Trophoblast cell (in vitro differentiated cells and primary cell): ENCODE data around the gene RAB22A.

ENCODE experiments used
- DNase-seq, 2 donors: peaks; one replicate each; pipeline ENCODE4 v3.0.0-alpha.2; 2016
- H2AFZ ChIP-seq: 2 replicates; pipeline ENCODE4 v1.6.1; 2013; ENCODE audit warnings: low read length, moderate library complexity, mild to moderate bottlenecking; ENCODE audit not compliant: insufficient read depth, poor library complexity
- H2AK5ac ChIP-seq: 2 replicates; pipeline ENCODE4 v1.6.1; 2013; ENCODE audit warnings: mild to moderate bottlenecking, low read length
- H2BK120ac ChIP-seq: 2 replicates; pipeline ENCODE4 v1.6.1; 2013; ENCODE audit warnings: low read length, mild to moderate bottlenecking, moderate library complexity; ENCODE audit not compliant: insufficient read depth, poor library complexity
- H2BK12ac ChIP-seq: 2 replicates; pipeline ENCODE4 v1.6.1; 2013; ENCODE audit warnings: mild to moderate bottlenecking, low read length, moderate library complexity
- H2BK5ac ChIP-seq: 2 replicates; pipeline ENCODE4 v1.6.1; 2013; ENCODE audit warnings: low read length, low read depth, moderate library complexity, mild to moderate bottlenecking; ENCODE audit not compliant: poor library complexity
- H3K14ac ChIP-seq: 2 replicates; pipeline ENCODE4 v1.6.1; 2013; ENCODE audit warnings: mild to moderate bottlenecking, low read length
- H3K18ac ChIP-seq: 2 replicates; pipeline ENCODE4 v1.6.1; 2013; ENCODE audit warnings: mild to moderate bottlenecking, low read length
- H3K23ac ChIP-seq: 2 replicates; pipeline ENCODE4 v1.6.1; 2013; ENCODE audit warnings: low read length
- H3K27ac ChIP-seq: 2 replicates; pipeline ENCODE4 v1.5.1; 2013; ENCODE audit warnings: low read depth, mild to moderate bottlenecking, inconsistent platforms, low read length, moderate library complexity
- H3K27me3 ChIP-seq: 2 replicates; pipeline ENCODE4 v1.6.1; 2013; ENCODE audit warnings: inconsistent platforms, mild to moderate bottlenecking, low read length, moderate library complexity; ENCODE audit not compliant: insufficient read depth
- H3K36me3 ChIP-seq, 2 experiments: 1 replicate in 1 of 2; 2 replicates in 1 of 2; pipeline ENCODE4 v1.6.1; 2013; ENCODE audit warnings: low read length in 2 of 2, mild to moderate bottlenecking in 2 of 2, moderate library complexity in 1 of 2; ENCODE audit not compliant: insufficient read depth in 2 of 2, control insufficient read depth in 1 of 2
- H3K4ac ChIP-seq: 2 replicates; pipeline ENCODE4 v1.6.1; 2013; ENCODE audit warnings: low read depth, mild to moderate bottlenecking, low read length, moderate library complexity
- H3K4me1 ChIP-seq, 2 experiments: 1 replicate in 1 of 2; 2 replicates in 1 of 2; pipeline ENCODE4 v1.6.1; 2013; ENCODE audit warnings: low read length in 2 of 2, mild to moderate bottlenecking in 2 of 2, moderate library complexity in 1 of 2; ENCODE audit not compliant: insufficient read depth in 2 of 2, control insufficient read depth in 1 of 2
- H3K4me2 ChIP-seq: 2 replicates; pipeline ENCODE4 v1.6.1; 2013; ENCODE audit warnings: inconsistent platforms, mild to moderate bottlenecking, low read length, moderate library complexity
- H3K4me3 ChIP-seq: 2 replicates; pipeline ENCODE4 v1.5.1; 2013; ENCODE audit warnings: mild to moderate bottlenecking, low read depth, low read length, inconsistent platforms
- H3K79me1 ChIP-seq: one replicate; pipeline ENCODE4 v1.6.1; 2013; ENCODE audit warnings: low read length
- H3K79me2 ChIP-seq: 2 replicates; pipeline ENCODE4 v1.6.1; 2013; ENCODE audit warnings: low read length, mild to moderate bottlenecking; ENCODE audit not compliant: control insufficient read depth, insufficient read depth, poor library complexity
- H3K9ac ChIP-seq: 2 replicates; pipeline ENCODE4 v1.6.1; 2013; ENCODE audit warnings: mild to moderate bottlenecking, low read length
- H3K9me3 ChIP-seq: 2 replicates; pipeline ENCODE4 v1.6.1; 2013; ENCODE audit warnings: low read depth, mild to moderate bottlenecking, control low read depth, inconsistent platforms, low read length; ENCODE audit not compliant: insufficient read depth
- H4K12ac ChIP-seq: 2 replicates; pipeline ENCODE4 v1.6.1; 2013; ENCODE audit warnings: low read depth, mild to moderate bottlenecking, low read length, moderate library complexity
- H4K8ac ChIP-seq: 2 replicates; pipeline ENCODE4 v1.6.1; 2013; ENCODE audit warnings: low read depth, mild to moderate bottlenecking, low read length, moderate library complexity
- H4K91ac ChIP-seq: one replicate; pipeline ENCODE4 v1.6.1; 2013; ENCODE audit warnings: low read depth, mild to moderate bottlenecking, low read length, moderate library complexity
- WGBS: extraction: QIAGEN DNeasy Blood & Tissue Kit; methylation state at CpG from one replicate; pipeline ENCODE4 v1.1.7; 2013; ENCODE audit warnings: missing lambda C conversion rate; ENCODE audit not compliant: insufficient read length, insufficient coverage; ENCODE audit errors: extremely low coverage; 5-methylcytosine and 5-hydroxymethylcytosine counted together

RAB22A gene

GRCh38 chr20:58377766-58378401 is 68.4 kb downstream of the RAB22A start:
- DNase-seq: no peak
- no peak overlapping the region for H2BK5ac ChIP-seq
- H3K27me3 ChIP-seq: no peaks in the 10 kb centered on the region
- H3K9ac ChIP-seq: no peak overlapping the region
- H3K4me2 ChIP-seq: no peak overlapping the region
- H3K9me3 ChIP-seq: no peaks in the 10 kb centered on the region
- no peak overlapping the region for H3K4me3 ChIP-seq
- H3K4ac ChIP-seq: no peak overlapping the region
- H2BK120ac ChIP-seq: no peak overlapping the region
- no peak overlapping the region for H2BK12ac ChIP-seq
- no peak overlapping the region for H3K23ac ChIP-seq
- H3K27ac ChIP-seq: no peak overlapping the region
- H4K91ac ChIP-seq: no peak overlapping the region
- no peak overlapping the region for H4K8ac ChIP-seq
- H4K12ac ChIP-seq: no peak overlapping the region
- no peaks in the 10 kb centered on the region for H3K36me3 ChIP-seq
- no peaks in the 10 kb centered on the region for H3K79me2 ChIP-seq
- H2AFZ ChIP-seq: no peak overlapping the region
- no CpG with 5 or more reads among the region's 7 CpGs for WGBS
- H3K14ac ChIP-seq: no peak overlapping the region
- H3K4me1 ChIP-seq: peaks cover 0 to 2% of the 10 kb centered on the region in 2 experiments
- H2AK5ac ChIP-seq: no peak overlapping the region
- no peak overlapping the region for H3K18ac ChIP-seq
- no peaks in the 10 kb centered on the region for H3K79me1 ChIP-seq

- Histone ChIP-seq H3K4me2 (no peak overlapping the region), H3K9ac (no peak overlapping the region), H3K79me1 (no peaks in the 10 kb centered on the region), H3K18ac (no peak overlapping the region), H2BK12ac (no peak overlapping the region), H2BK5ac (no peak overlapping the region), H2BK120ac (no peak overlapping the region), H3K79me2 (no peaks in the 10 kb centered on the region), H2AK5ac (no peak overlapping the region), H3K27ac (no peak overlapping the region), H3K4me1 (peaks cover 0 to 2% of the 10 kb centered on the region in 2 experiments), H3K14ac (no peak overlapping the region), H4K8ac (no peak overlapping the region), H3K4me3 (no peak overlapping the region), H3K9me3 (no peaks in the 10 kb centered on the region), H3K23ac (no peak overlapping the region), H3K36me3 (no peaks in the 10 kb centered on the region), H4K91ac (no peak overlapping the region), H2AFZ (no peak overlapping the region), H3K4ac (no peak overlapping the region), H4K12ac (no peak overlapping the region), H3K27me3 (no peaks in the 10 kb centered on the region)
- DNase-seq: no peak
- no CpG with 5 or more reads among the region's 3 CpGs for WGBS
Observed at GRCh38 chr20:58378704-58379103, 69.2 kb downstream of the RAB22A start.

- no peak overlapping the region for H3K4me2 ChIP-seq
- DNase-seq: no peak
- no peak overlapping the region for H2BK12ac ChIP-seq
- no peak overlapping the region for H2AFZ ChIP-seq
- H2BK5ac ChIP-seq: no peak overlapping the region
- H2AK5ac ChIP-seq: no peak overlapping the region
- H3K4ac ChIP-seq: no peak overlapping the region
- no peaks in the 10 kb centered on the region for H3K9me3 ChIP-seq
- no peaks in the 10 kb centered on the region for H3K36me3 ChIP-seq
- H2BK120ac ChIP-seq: no peak overlapping the region
- no peaks in the 10 kb centered on the region for H3K79me2 ChIP-seq
- no peak overlapping the region for H3K4me3 ChIP-seq
- no peak overlapping the region for H3K14ac ChIP-seq
- WGBS: no CpG with 5 or more reads among the region's 7 CpGs
- no peaks in the 10 kb centered on the region for H3K79me1 ChIP-seq
- H3K18ac ChIP-seq: no peak overlapping the region
- no peak overlapping the region for H4K12ac ChIP-seq
- no peak overlapping the region for H3K23ac ChIP-seq
- no peak overlapping the region for H4K91ac ChIP-seq
- H3K9ac ChIP-seq: no peak overlapping the region
- no peak overlapping the region for H4K8ac ChIP-seq
- no peaks in the 10 kb centered on the region for H3K4me1 ChIP-seq
- H3K27me3 ChIP-seq: no peaks in the 10 kb centered on the region
- no peak overlapping the region for H3K27ac ChIP-seq
Observed at GRCh38 chr20:58381627-58382026, 72.1 kb downstream of the RAB22A start.

- Histone ChIP-seq H3K18ac (no peak overlapping the region), H4K8ac (no peak overlapping the region), H3K4me2 (no peak overlapping the region), H3K79me2 (no peaks in the 10 kb centered on the region), H3K4ac (no peak overlapping the region), H4K12ac (no peak overlapping the region), H4K91ac (no peak overlapping the region), H2BK120ac (no peak overlapping the region), H3K9ac (no peak overlapping the region), H3K79me1 (no peaks in the 10 kb centered on the region), H3K23ac (no peak overlapping the region), H2AFZ (no peak overlapping the region), H3K4me1 (no peaks in the 10 kb centered on the region), H3K36me3 (no peaks in the 10 kb centered on the region), H3K27me3 (no peaks in the 10 kb centered on the region), H3K14ac (no peak overlapping the region), H2AK5ac (no peak overlapping the region), H3K4me3 (no peak overlapping the region), H3K27ac (no peak overlapping the region), H3K9me3 (no peaks in the 10 kb centered on the region), H2BK5ac (no peak overlapping the region), H2BK12ac (no peak overlapping the region)
- no CpG with 5 or more reads among the region's 4 CpGs for WGBS
- DNase-seq: no peak
Observed at GRCh38 chr20:58382096-58382495, 72.6 kb downstream of the RAB22A start.
